ENCODE data around the gene TOMM40. TPM values are rescaled to one million over a fixed set of nuclear protein-coding genes. Genes with fewer than 3 reads are reported as not detected.

Gene TOMM40
- total RNA-seq, 1 experiment from 2014 or later = 180 TPM

- Histone ChIP-seq H3K23ac (ENCODE audit: insufficient read length, low read depth, low read length) (no peak overlapping the region), H3K4me2 (ENCODE audit: insufficient read depth, insufficient read length, low read length) (no peak overlapping the region), H4K5ac (ENCODE audit: insufficient read length, low read depth, low read length) (no peak overlapping the region), H2AFZ (ENCODE audit: low read length) (no peak overlapping the region), H3K27ac (ENCODE audit: insufficient read length, low read depth, low read length) (no peak overlapping the region), H2BK12ac (ENCODE audit: insufficient read length, low read depth, low read length) (no peak overlapping the region), H2BK120ac (ENCODE audit: low read depth, low read length, poor library complexity, severe bottlenecking) (no peak overlapping the region), H2BK5ac (ENCODE audit: insufficient read length, low read length) (no peak overlapping the region), H2AK5ac (ENCODE audit: insufficient read length, low read length) (no peak overlapping the region), H3K14ac (ENCODE audit: insufficient read depth, low read length) (no peak overlapping the region), H2BK20ac (ENCODE audit: low read depth, low read length, poor library complexity, severe bottlenecking) (no peak overlapping the region), H3K79me1 (ENCODE audit: insufficient read depth, low read depth, low read length, poor library complexity, severe bottlenecking) (no peaks in the 10 kb centered on the region), H3T11ph (ENCODE audit: low read length) (no peak overlapping the region), H2BK15ac (ENCODE audit: low read depth, low read length) (no peak overlapping the region), H3K18ac (ENCODE audit: insufficient read length, low read depth, low read length) (no peak overlapping the region), H3K23me2 (ENCODE audit: insufficient read length, low read depth, low read length, poor library complexity, severe bottlenecking) (no peaks in the 10 kb centered on the region), H3K79me2 (ENCODE audit: insufficient read depth, low read length) (no peaks in the 10 kb centered on the region), H3K4me1 (ENCODE audit: insufficient read depth, low read length) (no peaks in the 10 kb centered on the region), H3K56ac (ENCODE audit: insufficient read length, low read depth, low read length) (no peak overlapping the region), H4K20me1 (ENCODE audit: control insufficient read depth, insufficient read depth, insufficient read length) (no peaks in the 10 kb centered on the region), H3K27me3 (ENCODE audit: insufficient read depth, low read length) (no peaks in the 10 kb centered on the region), H4K91ac (ENCODE audit: insufficient read length, low read depth, low read length) (no peak overlapping the region), H3K4ac (ENCODE audit: low read depth, low read length) (no peak overlapping the region), H3K9me3 (ENCODE audit: control insufficient read depth, low read depth, low read length) (no peaks in the 10 kb centered on the region), H3K9ac (ENCODE audit: extremely low read depth, insufficient read length, low read length) (no peak overlapping the region), H4K8ac (replicated peaks; ENCODE audit: insufficient read length, low read depth, low read length) (no peak overlapping the region)
- no peaks in the 10 kb centered on the region; the same call in 1 of the 2 replicates for H3K27me3 Mint-ChIP-seq (ENCODE audit: low read depth)
- H3K4me3 Mint-ChIP-seq = no peak overlapping the region
- peaks cover 22 to 62% (median 53%) of the 10 kb centered on the region in 3 experiments for H3K36me3 Mint-ChIP-seq (ENCODE audit: insufficient read depth in 1 of 3, low read depth in 3 of 3)
- H3K9me3 Mint-ChIP-seq = no peaks in the 10 kb centered on the region
- no peak for TF ChIP-seq CTCF (conservative IDR thresholded peaks at IDR 0.05)
- H3K27ac Mint-ChIP-seq = no peak overlapping the region
- peaks cover 13 to 30% of the 10 kb centered on the region in 2 experiments for H3K4me1 Mint-ChIP-seq
- DNase-seq = no peak
- no CpG with 5 or more reads among the region's 5 CpGs for WGBS (ENCODE audit: extremely low coverage, insufficient read length, low lambda C conversion rate)
Measured at GRCh38 chr19:44883922-44884321, 7.1 kb upstream of the TOMM40 start.
